ENCODE data around the gene RNU2-1.
A peak's percentile ranks its signal among the peaks of the same experiment; 100 is the strongest.
"Not testable (repeated sequence)": the region's sequence is repeated elsewhere in the genome, so short reads cannot be mapped to it uniquely, and the experiment has no call there.

Gene RNU2-1

GRCh38 chr17:43233877-43234276, at the start of gene RNU2-1:
RNU2-1 (minus strand) TSS chr17:43233977.
- DNase-seq (ENCODE audit: insufficient read length, low spot score); FAIRE-seq: not testable (repeated sequence)

DNA sequence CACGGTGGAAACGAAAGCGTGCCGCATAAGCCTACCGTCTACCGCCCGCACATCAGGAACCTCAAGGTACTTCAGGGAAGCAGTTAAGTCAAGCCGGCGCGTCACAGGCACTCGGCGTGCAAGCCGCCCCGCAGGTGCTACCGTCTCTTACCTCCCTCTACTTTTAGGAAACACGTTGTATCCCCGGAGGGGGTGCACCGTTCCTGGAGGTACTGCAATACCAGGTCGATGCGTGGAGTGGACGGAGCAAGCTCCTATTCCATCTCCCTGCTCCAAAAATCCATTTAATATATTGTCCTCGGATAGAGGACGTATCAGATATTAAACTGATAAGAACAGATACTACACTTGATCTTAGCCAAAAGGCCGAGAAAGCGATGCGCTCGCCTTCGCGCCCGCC, 39.1 kb upstream of the RNU2-1 start:
- DNase-seq (ENCODE audit: insufficient read length, low spot score); FAIRE-seq: not testable (repeated sequence)

- DNase-seq (ENCODE audit: insufficient read length, low spot score); FAIRE-seq: not testable (repeated sequence)
Observed at GRCh38 chr17:43272483-43272882, 38.7 kb upstream of the RNU2-1 start.

- DNase-seq (ENCODE audit: insufficient read length, low spot score); FAIRE-seq: not testable (repeated sequence)
Observed at GRCh38 chr17:43270552-43271504, 37.1 kb upstream of the RNU2-1 start.

GRCh38 chr17:43246456-43246855, 12.7 kb upstream of the RNU2-1 start:
- FAIRE-seq; DNase-seq (ENCODE audit: insufficient read length, low spot score): not testable (repeated sequence)

GRCh38 chr17:43240596-43241352, 7.0 kb upstream of the RNU2-1 start:
- DNase-seq (ENCODE audit: insufficient read length, low spot score); FAIRE-seq: not testable (repeated sequence)

GRCh38 chr17:43239597-43239996, 5.8 kb upstream of the RNU2-1 start:
- not testable (repeated sequence) for FAIRE-seq; DNase-seq (ENCODE audit: insufficient read length, low spot score)

- not testable (repeated sequence) for DNase-seq (ENCODE audit: insufficient read length, low spot score); FAIRE-seq
Observed at GRCh38 chr17:43233263-43233662, 514 bp downstream of the RNU2-1 start.

- FAIRE-seq; DNase-seq (ENCODE audit: insufficient read length, low spot score): not testable (repeated sequence)
Observed at GRCh38 chr17:43232021-43232699, 1.6 kb downstream of the RNU2-1 start.

- DNase-seq (ENCODE audit: insufficient read length, low spot score); FAIRE-seq: not testable (repeated sequence)
Observed at GRCh38 chr17:43231205-43232020, 2.4 kb downstream of the RNU2-1 start.

- DNase-seq (ENCODE audit: insufficient read length, low spot score); FAIRE-seq: not testable (repeated sequence)
Observed at GRCh38 chr17:43228020-43228782, 5.6 kb downstream of the RNU2-1 start, which contains the start of gene CCDC200. CCDC200 (minus strand) TSS chr17:43228623; CDS start chr17:43228554, 69 bp downstream.

DNA sequence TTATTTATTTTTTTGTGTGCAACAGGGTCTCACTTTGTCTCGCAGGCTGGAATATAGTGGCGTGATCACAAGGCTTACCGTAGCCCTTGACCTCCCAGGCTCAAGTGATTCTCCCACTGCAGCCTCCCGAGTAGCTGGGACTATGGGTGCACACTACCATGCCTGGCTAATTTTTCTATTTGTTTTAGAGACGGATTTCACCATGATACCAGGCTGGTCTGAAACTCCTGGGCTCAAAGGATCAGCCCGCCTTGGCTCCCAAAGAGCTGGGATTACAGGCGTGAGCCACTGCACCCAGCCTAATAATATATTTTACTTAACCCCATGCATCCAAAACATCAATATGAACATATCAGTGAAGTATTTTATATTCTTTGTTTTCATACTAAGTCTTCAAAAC, 7.4 kb downstream of the RNU2-1 start:
- FAIRE-seq, result no peak

DNA sequence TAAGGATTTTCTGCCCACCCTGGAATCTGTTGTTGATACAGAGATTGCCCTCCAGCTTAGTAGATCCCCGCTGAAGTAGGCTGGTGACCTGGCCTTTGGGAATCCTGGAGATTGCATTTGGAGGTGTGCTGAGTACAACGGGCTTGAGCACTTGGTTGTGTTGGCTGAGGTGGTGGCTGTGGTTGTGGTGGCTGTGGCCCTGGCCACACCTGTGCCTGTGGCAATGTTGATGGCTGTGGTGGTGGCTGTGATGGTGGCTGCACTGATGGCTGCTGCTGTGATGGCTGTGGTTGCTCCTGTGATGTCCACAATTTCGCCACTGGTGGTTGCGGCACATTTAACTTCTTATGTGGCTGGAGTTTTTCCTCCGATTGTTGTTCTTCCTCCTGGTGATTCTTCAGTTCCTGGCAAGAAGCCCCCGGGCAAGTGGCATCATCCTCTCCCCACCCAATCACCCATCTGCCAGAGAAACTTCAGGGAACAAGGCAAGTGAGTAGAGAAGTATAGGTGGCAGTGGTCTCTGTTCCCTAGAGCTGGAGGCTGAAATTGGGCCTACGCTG, 9.6 kb downstream of the RNU2-1 start:
- no peak for DNase-seq (ENCODE audit: insufficient read length, low spot score)
- peak; percentile 23 for FAIRE-seq

More for the DNA sequence above, 7.4 kb downstream of the RNU2-1 start:
- no peak for DNase-seq (ENCODE audit: insufficient read length, low spot score)

DNA sequence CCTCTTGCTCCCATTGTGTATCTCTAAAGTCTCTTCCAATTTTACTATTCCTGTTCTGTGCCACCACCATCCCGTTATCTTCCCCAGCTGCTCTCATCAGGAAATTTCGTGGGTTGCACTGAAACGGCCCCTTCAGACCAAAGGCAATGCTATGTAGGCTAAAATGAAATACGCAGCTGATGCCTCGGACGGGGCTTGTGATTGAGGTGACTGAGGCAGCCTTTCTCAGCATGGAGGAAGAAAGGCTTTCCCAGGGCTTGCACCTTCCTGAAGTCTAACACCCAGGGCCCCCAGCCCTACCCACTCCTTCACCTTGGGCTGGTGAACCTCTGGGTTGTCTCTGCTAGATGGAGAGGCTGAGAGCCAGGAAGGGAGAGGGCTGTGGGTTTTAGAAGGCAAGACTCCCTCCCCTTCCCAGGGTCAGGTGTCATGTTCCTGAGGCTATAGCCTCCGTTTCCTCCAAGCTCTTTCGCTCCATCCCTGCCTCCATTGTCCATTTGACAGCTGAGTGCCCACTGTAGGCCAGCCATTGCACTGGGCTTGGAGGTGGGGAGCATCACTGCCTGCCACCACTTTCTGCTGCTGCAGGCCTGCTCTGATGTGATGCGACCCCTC, 13.2 kb downstream of the RNU2-1 start:
- DNase-seq (ENCODE audit: insufficient read length, low spot score) (no peak), FAIRE-seq (no peak)

DNA sequence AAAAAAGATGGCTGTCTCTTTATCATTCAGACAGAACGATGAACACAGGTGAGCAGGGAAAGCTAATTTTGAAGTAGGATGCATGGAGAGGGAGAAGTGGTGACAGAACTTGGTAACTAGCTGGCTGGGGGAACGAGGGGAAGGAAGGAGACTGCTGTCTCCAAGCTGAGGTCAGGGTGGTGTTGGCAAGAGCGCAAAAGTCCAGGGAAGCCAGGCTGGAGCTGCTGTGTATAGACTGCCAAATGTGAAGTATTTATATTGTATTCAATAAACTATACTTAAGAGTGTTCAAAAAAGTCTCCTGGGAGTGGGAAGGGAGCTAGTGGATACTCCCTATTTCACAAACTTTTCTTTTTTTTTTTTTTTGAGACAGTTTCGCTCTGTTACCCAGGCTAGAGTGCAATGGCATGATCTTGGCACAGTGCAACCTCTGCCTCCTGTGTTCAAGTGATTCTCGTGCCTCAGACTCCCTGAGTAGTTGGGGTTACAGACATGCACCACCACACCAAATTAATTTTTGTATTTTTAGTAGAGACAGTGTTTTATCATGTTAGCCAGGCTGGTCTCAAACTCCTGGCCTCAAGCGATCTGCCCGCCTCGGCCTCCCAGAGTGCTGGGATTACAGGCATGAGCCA, 13.9 kb downstream of the RNU2-1 start:
- FAIRE-seq, result no peak
- DNase-seq (ENCODE audit: insufficient read length, low spot score), result no peak

- no peak for FAIRE-seq
Observed at GRCh38 chr17:43219001-43219400, 14.8 kb downstream of the RNU2-1 start.

DNA sequence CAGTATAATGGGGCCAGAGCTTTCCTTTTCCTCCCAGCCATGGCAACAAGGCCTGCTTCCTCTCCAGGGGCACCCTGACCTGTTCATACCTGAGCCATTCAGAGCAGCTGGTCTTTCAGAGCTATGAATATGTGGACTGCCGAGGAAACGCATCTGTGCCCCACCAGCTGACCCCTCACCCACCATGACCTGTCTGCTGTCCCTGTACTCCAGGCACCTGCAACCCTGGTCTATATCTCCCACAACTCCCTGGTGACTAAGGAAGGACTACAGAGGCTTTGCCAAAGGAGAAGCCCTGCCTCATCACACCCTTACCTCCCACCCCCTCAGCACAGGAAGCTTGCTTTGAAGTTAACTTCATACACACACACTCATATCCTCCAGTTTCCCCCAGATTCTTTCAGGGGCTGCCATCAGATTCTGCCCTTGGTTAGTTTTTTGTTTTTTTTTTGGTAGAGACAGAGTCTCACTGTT, 16.1 kb downstream of the RNU2-1 start:
- FAIRE-seq, result no peak
- DNase-seq (ENCODE audit: insufficient read length, low spot score), result no peak

More at GRCh38 chr17:43219001-43219400, 14.8 kb downstream of the RNU2-1 start:
- DNase-seq (ENCODE audit: insufficient read length, low spot score), result no peak

Data from HTR-8/SVneo (cell line).